SK-N-SH treated with all-trans-retinoic acid at 6 μM for 48 hours (cell line): ENCODE data around the gene MRPL27.

Experiments
- ATAC-seq: fragments of 200-7000 bp; cut with Tn5 transposase; 3 replicates; pipeline ENCODE4 v1.9.1; 2020; ENCODE audit warnings: mild to moderate bottlenecking, moderate library complexity
- ARNTL ChIP-seq: fragments of 450-650 bp; formaldehyde crosslinking; IDR thresholded peaks from 2 replicates; pipeline ENCODE4 v1.5.0; 2020; ENCODE audit warnings: low read depth, mild to moderate bottlenecking, moderate library complexity, borderline replicate concordance
- BACH2 ChIP-seq: fragments of 250-450 bp; sonication (Bioruptor Pico); IDR thresholded peaks from 2 replicates; pipeline ENCODE4 v1.9.0; 2021; ENCODE audit warnings: mild to moderate bottlenecking, borderline replicate concordance
- CREB5 ChIP-seq: fragments of 250-450 bp; sonication (Bioruptor Pico); IDR thresholded peaks from 2 replicates; pipeline ENCODE4 v1.5.1; 2020; ENCODE audit warnings: low read depth, mild to moderate bottlenecking, moderate library complexity
- CSDC2 ChIP-seq: fragments of 250-450 bp; sonication (Bioruptor Pico); IDR thresholded peaks from 2 replicates; pipeline ENCODE4 v1.5.0; 2020; ENCODE audit warnings: mild to moderate bottlenecking, moderate library complexity
- ESRRG ChIP-seq: fragments of 250-450 bp; sonication (Bioruptor Pico); IDR thresholded peaks from 2 replicates; pipeline ENCODE4 v1.6.1; 2021; ENCODE audit warnings: mild to moderate bottlenecking
- GLIS3 ChIP-seq: fragments of 250-450 bp; sonication (Bioruptor Pico); IDR thresholded peaks from 2 replicates; pipeline ENCODE4 v1.5.0; 2020; ENCODE audit warnings: mild to moderate bottlenecking, moderate library complexity
- ISL1 ChIP-seq: fragments of 250-450 bp; sonication (Bioruptor Pico); IDR thresholded peaks from 2 replicates; pipeline ENCODE4 v2.1.2; 2022; ENCODE audit warnings: mild to moderate bottlenecking, moderate library complexity
- OSR1 ChIP-seq: fragments of 250-450 bp; sonication (Bioruptor Pico); IDR thresholded peaks from 2 replicates; pipeline ENCODE4 v1.8.0; 2022; ENCODE audit warnings: moderate library complexity, mild to moderate bottlenecking, inconsistent platforms
- PPARA ChIP-seq: fragments of 250-450 bp; sonication (Bioruptor Pico); IDR thresholded peaks from 2 replicates; pipeline ENCODE4 v1.5.0; 2020; ENCODE audit warnings: mild to moderate bottlenecking, borderline replicate concordance
- RARB ChIP-seq: fragments of 250-450 bp; sonication (Bioruptor Pico); IDR thresholded peaks from 2 replicates; pipeline ENCODE4 v1.8.0; 2021; ENCODE audit warnings: mild to moderate bottlenecking, moderate library complexity
- SNAI2 ChIP-seq: fragments of 250-450 bp; sonication (Bioruptor Pico); IDR thresholded peaks from 2 replicates; pipeline ENCODE4 v1.5.0; 2020; ENCODE audit warnings: mild to moderate bottlenecking, moderate library complexity
- TCF4 ChIP-seq: fragments of 250-450 bp; sonication (Bioruptor Pico); IDR thresholded peaks from 2 replicates; pipeline ENCODE4 v1.8.0; 2021; ENCODE audit warnings: mild to moderate bottlenecking, moderate library complexity, borderline replicate concordance
- TOX ChIP-seq: fragments of 250-450 bp; sonication (Bioruptor Pico); IDR thresholded peaks from 2 replicates; pipeline ENCODE4 v1.8.0; 2021; ENCODE audit warnings: mild to moderate bottlenecking, moderate library complexity, borderline replicate concordance
- TSHZ2 ChIP-seq: fragments of 250-450 bp; sonication (Bioruptor Pico); IDR thresholded peaks from 2 replicates; pipeline ENCODE4 v1.5.0; 2020; ENCODE audit warnings: mild to moderate bottlenecking, moderate library complexity
- ZC3H10 ChIP-seq: fragments of 250-450 bp; sonication (Bioruptor Pico); IDR thresholded peaks from 2 replicates; pipeline ENCODE4 v1.5.1; 2021; ENCODE audit warnings: mild to moderate bottlenecking, moderate library complexity
- ZFP3 ChIP-seq: fragments of 250-450 bp; sonication (Bioruptor Pico); IDR thresholded peaks from 2 replicates; pipeline ENCODE4 v1.5.0; 2020; ENCODE audit warnings: mild to moderate bottlenecking, moderate library complexity
- ZFP30 ChIP-seq: fragments of 450-650 bp; formaldehyde crosslinking; IDR thresholded peaks from 2 replicates; pipeline ENCODE4 v1.5.0; 2022; ENCODE audit warnings: mild to moderate bottlenecking, moderate library complexity
- ZNF565 ChIP-seq: fragments of 450-650 bp; formaldehyde crosslinking; conservative IDR thresholded peaks from 2 replicates; pipeline ENCODE4 v1.5.0; 2020; ENCODE audit warnings: low read depth, mild to moderate bottlenecking, moderate library complexity
- ZNF70 ChIP-seq: fragments of 450-650 bp; formaldehyde crosslinking; IDR thresholded peaks from 2 replicates; pipeline ENCODE4 v1.5.0; 2020; ENCODE audit warnings: mild to moderate bottlenecking, moderate library complexity
- TF ChIP-seq, protein P1 (sequence below): fragments of 250-450 bp; sonication (Bioruptor Pico); IDR thresholded peaks from 2 replicates; pipeline ENCODE4 v1.5.1; 2021; ENCODE audit warnings: mild to moderate bottlenecking, moderate library complexity
- TF ChIP-seq, protein P2 (sequence below): fragments of 250-450 bp; sonication (Bioruptor Pico); IDR thresholded peaks from 2 replicates; pipeline ENCODE4 v1.8.0; 2020; ENCODE audit warnings: mild to moderate bottlenecking, moderate library complexity, borderline replicate concordance

MRPL27 gene

DNA sequence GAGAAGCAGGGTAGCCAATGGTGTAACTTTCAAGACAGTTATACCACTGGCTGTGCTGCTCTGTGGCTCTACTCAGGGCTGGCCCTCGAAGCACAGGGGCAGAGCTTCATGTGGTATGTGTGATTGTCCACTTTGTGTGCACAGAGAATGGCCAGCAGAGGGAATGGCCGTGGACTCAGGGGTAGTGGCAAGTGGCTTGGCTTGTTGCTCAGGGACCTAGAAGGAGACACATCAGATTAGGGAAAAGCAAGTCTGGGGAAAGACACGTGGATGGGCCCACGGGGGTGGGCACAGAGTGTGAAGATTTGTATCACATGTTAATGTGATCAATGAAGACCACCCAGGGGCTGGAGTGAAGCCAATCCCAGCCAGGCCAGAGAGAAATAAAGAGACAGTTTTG is 47.1 kb downstream of the MRPL27 start:
- ATAC-seq: no peak
- no peak for TF ChIP-seq RARB
- no peak for TF ChIP-seq TCF4 (CRISPR knock-in tag)
- TF ChIP-seq, protein P1, sequence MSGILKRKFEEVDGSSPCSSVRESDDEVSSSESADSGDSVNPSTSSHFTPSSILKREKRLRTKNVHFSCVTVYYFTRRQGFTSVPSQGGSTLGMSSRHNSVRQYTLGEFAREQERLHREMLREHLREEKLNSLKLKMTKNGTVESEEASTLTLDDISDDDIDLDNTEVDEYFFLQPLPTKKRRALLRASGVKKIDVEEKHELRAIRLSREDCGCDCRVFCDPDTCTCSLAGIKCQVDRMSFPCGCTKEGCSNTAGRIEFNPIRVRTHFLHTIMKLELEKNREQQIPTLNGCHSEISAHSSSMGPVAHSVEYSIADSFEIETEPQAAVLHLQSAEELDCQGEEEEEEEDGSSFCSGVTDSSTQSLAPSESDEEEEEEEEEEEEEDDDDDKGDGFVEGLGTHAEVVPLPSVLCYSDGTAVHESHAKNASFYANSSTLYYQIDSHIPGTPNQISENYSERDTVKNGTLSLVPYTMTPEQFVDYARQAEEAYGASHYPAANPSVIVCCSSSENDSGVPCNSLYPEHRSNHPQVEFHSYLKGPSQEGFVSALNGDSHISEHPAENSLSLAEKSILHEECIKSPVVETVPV: no peak
- no peak for TF ChIP-seq ESRRG (CRISPR knock-in tag)
- no peak for TF ChIP-seq PPARA (CRISPR knock-in tag)
- TF ChIP-seq SNAI2 (CRISPR knock-in tag): no peak
- TF ChIP-seq, protein P2, sequence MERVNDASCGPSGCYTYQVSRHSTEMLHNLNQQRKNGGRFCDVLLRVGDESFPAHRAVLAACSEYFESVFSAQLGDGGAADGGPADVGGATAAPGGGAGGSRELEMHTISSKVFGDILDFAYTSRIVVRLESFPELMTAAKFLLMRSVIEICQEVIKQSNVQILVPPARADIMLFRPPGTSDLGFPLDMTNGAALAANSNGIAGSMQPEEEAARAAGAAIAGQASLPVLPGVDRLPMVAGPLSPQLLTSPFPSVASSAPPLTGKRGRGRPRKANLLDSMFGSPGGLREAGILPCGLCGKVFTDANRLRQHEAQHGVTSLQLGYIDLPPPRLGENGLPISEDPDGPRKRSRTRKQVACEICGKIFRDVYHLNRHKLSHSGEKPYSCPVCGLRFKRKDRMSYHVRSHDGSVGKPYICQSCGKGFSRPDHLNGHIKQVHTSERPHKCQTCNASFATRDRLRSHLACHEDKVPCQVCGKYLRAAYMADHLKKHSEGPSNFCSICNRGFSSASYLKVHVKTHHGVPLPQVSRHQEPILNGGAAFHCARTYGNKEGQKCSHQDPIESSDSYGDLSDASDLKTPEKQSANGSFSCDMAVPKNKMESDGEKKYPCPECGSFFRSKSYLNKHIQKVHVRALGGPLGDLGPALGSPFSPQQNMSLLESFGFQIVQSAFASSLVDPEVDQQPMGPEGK (CRISPR knock-in tag): no peak
- TF ChIP-seq ZFP3 (CRISPR knock-in tag): no peak
- TF ChIP-seq ZNF565 (CRISPR knock-in tag): no peak
- TF ChIP-seq ZC3H10 (CRISPR knock-in tag): no peak
- TF ChIP-seq ZNF70 (CRISPR knock-in tag): no peak
- no peak for TF ChIP-seq OSR1 (CRISPR knock-in tag)
- no peak for TF ChIP-seq CSDC2 (CRISPR knock-in tag)
- TF ChIP-seq CREB5 (CRISPR knock-in tag): no peak
- TF ChIP-seq TSHZ2 (CRISPR knock-in tag): no peak
- TF ChIP-seq ISL1 (CRISPR knock-in tag): no peak
- no peak for TF ChIP-seq GLIS3 (CRISPR knock-in tag)
- no peak for TF ChIP-seq TOX (CRISPR knock-in tag)

DNA sequence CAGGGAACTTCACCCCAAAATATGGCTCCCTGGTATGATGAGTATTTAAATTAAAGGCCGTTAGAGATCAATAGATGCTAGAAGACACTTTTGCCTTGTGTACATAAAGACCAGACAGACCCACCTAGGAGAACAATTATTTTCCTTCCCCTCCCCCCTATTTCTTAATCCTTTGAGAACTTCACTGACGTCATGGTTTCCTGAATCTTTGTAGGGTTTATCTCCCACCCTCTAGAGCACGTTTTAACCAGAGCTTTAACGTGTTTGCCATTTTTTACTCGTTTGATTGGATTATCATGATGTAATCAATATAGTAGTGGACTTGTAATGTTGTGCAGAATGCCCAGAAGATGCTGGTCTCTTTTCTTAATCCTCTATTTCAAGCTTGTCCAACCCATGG is 49.9 kb downstream of the MRPL27 start:
- TF ChIP-seq BACH2 (no peak), OSR1 (CRISPR knock-in tag) (no peak), RARB (no peak), TOX (CRISPR knock-in tag) (no peak), SNAI2 (CRISPR knock-in tag) (no peak), ISL1 (CRISPR knock-in tag) (no peak), TSHZ2 (CRISPR knock-in tag) (no peak), ESRRG (CRISPR knock-in tag) (no peak), GLIS3 (CRISPR knock-in tag) (no peak), CREB5 (CRISPR knock-in tag) (no peak), ZC3H10 (CRISPR knock-in tag) (no peak), ZFP3 (CRISPR knock-in tag) (no peak), ZNF565 (CRISPR knock-in tag) (no peak), ZFP30 (CRISPR knock-in tag) (no peak), ARNTL (CRISPR knock-in tag) (no peak), ZNF70 (CRISPR knock-in tag) (no peak)
- TF ChIP-seq, protein P1: no peak
- TF ChIP-seq, all 23 proteins: peak for 0
- no peak for ATAC-seq
